GM19438 (cell line): ENCODE data around the gene PSMC4.
"Not testable (repeated sequence)": the region's sequence is repeated elsewhere in the genome, so short reads cannot be mapped to it uniquely, and the experiment has no call there.

ENCODE experiments used
- ATAC-seq: cut with Tn5 transposase; IDR thresholded peaks from one replicate; pipeline ENCODE4 v1.9.1; 2021; ENCODE audit warnings: low read depth; ENCODE audit not compliant: unreplicated experiment

The PSMC4 gene

GRCh38 chr19:39942366-39942730, 28.6 kb upstream of the PSMC4 start:
- ATAC-seq = no peak

DNA sequence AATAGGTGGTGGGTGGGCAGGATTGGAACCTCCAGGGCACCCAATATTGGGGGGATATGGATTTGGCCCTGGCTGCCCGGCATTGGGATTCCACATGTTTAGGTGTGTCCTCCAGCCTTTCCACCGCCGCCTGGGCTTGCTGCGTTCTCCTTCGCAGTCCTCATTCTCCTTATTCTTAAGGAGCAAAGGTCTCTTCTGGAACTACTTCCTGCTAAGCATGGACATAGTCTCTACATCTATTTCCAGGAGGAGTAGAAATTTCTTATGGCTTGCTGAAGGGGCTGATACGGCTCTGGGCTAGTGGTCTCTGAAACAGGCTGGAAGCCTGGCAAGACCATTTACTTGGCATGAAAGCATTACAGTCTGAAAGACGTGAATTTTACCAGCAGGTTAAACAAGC, 27.4 kb upstream of the PSMC4 start:
- no peak for ATAC-seq

DNA sequence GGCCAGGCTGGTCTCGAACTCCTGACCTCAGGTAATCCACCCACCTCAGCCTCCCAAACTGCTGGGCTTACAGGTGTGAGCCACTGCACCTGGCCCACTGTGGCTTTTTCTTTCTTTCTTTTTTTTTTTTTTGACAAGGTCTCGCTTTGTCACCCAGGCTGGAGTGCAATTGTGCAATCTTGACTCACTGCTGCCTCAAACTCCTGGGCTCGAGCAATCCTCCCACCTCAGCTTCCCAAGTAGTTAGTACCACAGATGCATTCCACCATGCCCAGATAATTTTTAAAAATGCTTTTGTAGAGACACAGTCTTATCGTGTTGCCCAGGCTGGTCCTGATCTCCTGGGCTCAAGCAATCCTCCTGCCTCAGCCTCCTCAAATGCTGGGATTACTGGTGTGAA, 24.4 kb upstream of the PSMC4 start:
- ATAC-seq = no peak

DNA sequence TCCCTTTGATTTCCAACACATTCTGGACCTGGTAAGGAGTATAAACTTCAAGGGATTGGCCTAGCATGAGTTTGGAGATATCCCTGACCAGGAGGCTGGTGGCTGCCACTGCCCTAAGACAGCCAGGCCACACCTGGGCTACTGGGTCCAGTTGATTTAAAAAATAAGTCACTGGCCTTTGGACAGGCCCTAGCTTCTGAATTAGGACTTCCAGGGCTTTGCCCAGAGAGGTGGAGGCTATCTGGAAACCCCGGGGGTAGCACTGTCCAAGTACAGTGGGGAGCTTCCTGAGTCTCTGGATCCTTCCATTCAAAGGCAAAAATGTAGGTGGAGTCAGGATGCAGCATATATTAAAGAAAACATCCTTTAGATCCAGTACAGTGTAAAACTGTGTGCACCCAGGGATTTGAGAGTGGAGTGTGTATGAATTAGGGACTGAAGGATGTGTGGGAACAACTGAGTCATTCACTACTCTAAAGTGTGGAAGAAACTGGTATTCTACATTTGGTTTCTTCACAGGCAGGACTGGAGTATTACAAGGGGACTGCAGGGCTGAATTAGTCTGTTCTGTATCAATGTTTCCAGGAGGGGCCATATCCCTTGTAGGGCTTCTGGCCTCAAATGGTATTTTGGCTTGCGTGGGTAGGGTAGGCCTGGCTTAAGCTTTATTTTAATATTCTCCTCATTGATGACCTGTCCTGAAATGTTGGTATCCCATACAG, 21.8 kb upstream of the PSMC4 start:
- ATAC-seq = no peak

- no peak for ATAC-seq
Measured at GRCh38 chr19:39951065-39951650, 19.8 kb upstream of the PSMC4 start.

- ATAC-seq = no peak
Measured at GRCh38 chr19:39951686-39952085, 19.3 kb upstream of the PSMC4 start.

DNA sequence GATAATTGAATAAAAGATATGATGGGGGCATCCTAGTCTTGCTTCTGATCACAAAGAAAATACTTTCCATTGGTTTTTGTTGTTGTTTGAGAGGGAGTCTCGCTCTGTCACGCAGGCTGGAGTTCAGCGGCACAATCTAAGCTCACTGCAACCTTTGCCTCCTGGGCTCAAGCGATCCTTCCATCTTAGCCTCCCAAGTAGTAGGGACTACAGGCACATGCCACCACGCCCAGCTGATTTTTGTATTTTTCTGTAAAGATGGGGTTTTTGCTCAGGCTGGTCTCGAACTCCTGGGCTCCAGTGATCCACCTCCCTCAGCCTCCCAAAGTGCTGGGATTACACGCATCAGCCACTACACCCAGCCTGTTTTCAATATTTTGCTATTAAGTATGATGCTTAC, 17.1 kb upstream of the PSMC4 start:
- ATAC-seq = no peak

- ATAC-seq = not testable (repeated sequence)
Measured at GRCh38 chr19:39957886-39958285, 13.1 kb upstream of the PSMC4 start.

DNA sequence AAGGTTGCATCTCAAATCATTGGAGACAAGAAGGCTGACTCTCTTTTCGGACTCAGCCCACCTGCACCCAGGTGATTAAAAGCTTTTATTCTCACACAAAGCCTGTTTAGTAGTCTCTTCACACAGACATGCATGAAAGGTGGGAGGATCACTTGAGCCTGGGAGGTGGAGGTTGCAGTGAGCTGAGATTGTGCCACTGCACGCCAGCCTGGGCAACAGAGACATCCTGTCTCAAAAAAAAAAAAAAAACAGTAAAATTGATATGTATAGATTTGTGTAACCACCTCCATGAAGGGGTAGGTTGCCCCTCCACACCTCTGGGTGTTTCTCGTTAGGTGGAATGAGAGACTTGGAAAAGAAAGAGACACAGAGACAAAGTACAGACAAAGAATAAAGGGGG, 12.0 kb upstream of the PSMC4 start:
- not testable (repeated sequence) for ATAC-seq

DNA sequence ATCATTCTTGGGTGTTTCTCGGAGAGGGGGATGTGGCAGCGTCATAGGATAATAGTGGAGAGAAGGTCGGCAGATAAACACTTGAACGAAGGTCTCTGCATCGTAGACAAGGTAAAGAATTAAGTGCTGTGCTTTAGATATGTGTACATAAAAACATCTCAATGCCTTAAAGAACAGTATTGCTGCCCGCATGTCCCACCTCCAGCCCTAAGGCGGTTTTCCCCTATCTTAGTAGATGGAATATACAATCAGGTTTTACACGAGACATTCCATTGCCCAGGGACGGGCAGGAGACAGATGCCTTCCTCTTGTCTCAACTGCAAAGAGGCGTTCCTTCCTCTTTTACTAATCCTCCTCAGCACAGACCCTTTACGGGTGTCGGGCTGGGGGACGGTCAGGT, 11.6 kb upstream of the PSMC4 start:
- ATAC-seq = not testable (repeated sequence)

- no peak for ATAC-seq
Measured at GRCh38 chr19:39963898-39964297, 7.1 kb upstream of the PSMC4 start.

DNA sequence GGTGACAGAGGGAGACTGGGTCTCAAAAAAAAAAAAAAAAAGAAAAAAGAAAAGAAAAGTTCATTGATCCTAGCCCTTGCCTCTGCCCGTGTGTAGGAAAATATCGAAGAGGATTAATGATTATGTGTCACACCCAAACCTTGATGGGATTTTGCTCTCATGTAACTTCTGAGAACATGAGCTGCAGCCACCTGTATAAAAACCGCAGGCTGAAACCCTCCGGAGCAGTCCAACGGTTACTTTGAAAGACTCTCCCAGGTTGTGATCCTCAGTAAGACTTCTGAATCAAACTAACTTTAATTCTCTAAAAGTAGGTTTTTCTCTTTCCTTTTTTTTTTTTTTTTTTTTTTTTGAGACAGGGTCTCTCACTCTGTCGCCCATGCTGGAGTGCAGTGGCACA, 4.3 kb upstream of the PSMC4 start:
- ATAC-seq = no peak

DNA sequence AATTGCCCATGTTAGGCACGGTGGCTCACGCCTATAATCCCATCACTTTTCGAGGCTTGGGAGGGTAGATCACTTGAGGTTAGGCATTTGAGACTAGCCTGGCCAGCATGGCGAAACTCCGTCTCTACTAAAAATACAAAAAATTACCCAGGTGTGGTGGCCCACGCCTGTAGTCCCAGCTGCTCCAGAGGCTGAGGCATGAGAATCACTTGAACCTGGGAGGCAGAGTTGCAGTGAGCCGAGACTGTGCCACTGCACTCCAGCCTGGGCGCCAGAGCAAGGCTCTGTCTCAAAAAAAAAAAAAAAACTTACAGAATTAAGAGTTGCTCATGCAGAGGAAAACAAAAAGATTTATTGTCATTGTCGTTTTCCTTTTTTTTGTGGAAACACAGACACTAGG, 3.4 kb upstream of the PSMC4 start:
- no peak for ATAC-seq

DNA sequence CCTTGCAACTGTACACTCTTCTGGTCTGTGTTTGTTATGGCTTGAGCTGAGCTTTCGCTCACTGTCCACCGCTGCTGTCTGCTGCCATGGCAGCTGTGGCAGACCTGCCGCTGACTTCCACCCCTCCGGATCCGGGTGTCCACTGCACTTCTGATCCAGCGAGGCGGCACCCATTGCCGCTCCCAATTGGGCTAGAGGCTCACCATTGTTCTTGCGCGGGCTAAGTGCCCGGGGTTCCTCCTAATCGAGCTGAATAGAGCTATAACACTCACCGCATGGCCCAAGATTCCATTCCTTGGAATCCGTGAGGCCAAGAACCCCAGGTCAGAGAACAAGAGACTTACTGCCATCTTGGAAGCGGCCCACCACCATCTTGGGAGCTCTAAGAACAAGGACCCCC, 2.2 kb upstream of the PSMC4 start:
- no peak for ATAC-seq

GRCh38 chr19:39969266-39969665, 1.7 kb upstream of the PSMC4 start:
- no peak for ATAC-seq

GRCh38 chr19:39969681-39970424, 1.1 kb upstream of the PSMC4 start:
- no peak for ATAC-seq

DNA sequence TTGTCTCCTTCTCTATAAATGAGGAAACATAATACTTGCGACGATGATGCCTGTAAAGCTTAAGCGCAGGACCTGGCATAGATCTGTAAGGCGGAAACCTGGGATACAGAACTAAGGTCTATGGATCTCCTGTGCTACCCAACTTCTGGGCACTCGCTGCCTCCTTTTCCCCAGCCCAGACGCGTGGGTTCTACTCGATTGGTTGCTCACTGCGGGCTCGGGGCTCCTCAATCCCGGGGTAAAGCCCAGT, 615 bp upstream of the PSMC4 start:
- ATAC-seq = no peak

DNA sequence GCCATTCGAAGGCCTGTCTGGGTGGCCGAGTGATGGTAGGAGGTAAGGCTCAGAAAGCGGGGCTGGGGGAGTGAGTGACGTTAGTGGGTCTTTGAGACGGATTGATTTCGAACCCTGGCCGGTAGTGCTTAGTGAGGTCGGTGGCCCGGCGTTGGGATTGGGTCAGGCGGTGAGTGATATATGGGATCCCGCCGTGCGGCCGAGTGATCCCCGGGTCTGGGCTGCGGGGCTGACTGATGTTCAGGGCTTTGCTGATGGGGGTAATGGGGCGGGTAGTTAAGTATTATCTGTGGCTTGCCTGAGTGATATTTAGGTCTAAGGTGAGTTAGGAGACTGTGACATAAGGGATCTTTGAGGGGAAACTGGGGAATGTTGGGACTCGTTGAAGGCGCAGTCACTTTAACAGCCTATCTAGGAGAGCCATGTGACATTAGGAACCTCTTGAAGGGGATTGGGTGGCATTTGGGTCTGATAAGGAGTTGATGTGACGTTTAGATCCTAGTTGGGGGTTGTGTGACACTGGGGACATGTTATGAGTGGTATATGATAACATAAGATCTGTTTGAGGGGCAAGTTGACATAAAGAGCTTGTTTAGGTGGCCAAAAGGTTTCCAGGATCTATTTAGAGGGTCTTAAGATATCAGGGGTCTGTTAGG, 543 bp downstream of the PSMC4 start:
- ATAC-seq = no peak

DNA sequence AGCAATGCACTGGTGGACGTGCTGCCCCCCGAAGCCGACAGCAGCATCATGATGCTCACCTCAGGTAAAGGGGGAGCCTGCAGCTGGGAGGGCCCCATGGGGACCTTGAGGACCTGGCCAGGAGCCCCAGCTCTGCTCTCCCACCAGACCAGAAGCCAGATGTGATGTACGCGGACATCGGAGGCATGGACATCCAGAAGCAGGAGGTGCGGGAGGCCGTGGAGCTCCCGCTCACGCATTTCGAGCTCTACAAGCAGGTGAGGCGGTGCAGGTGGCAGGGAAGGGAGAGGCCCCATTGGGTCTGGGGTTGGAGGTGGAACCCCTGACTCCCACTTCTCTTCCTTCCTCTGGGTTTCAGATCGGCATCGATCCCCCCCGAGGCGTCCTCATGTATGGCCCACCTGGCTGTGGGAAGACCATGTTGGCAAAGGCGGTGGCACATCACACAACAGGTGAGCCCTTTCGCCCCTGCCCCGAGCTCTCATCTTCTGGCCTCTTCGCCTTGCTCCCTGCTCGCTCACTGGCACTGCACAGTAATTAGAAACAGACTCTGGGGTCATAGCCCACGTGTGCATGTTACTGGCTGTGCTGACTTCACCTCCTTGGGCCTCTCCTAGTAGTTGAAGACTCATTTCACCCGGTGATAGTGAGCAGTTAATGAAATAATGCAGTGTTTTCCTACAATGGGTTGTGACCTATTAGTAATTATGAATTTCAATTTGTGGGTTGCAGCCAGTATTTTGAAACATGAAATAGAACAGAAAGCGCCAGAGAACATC, 3.6 kb downstream of the PSMC4 start:
- no peak for ATAC-seq

DNA sequence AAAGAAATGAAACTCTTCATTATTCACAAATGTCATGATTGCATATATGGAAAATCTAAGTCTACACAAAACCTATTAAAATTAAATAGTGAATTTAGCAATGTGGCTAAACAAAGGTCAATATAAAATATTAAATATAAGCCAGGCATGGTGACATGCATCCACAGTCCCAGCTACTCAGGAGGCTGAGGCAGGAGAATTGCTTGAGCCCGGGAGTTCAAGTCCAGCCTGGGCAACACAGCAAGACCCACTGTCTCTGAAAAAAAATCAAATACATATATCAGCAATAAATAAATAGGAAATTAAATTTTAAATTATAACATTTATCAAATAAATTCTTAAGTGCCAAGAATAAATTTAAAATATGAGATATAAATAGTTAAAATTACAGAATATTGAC, 11.9 kb downstream of the PSMC4 start:
- no peak for ATAC-seq

GRCh38 chr19:39983695-39984300, 12.8 kb downstream of the PSMC4 start:
- ATAC-seq = no peak
